WTC11 (cell line): ENCODE results near the gene ADRB1. TPM values are rescaled to one million over a fixed set of nuclear protein-coding genes. Genes with fewer than 3 reads are reported as not detected.
A peak's percentile ranks its signal among the peaks of the same experiment; 100 is the strongest.

ENCODE experiments used
- ATAC-seq: fragments of 200-7000 bp; cut with Tn5 transposase; 2 replicates; pipeline ENCODE4 v1.10.0; 2021; ENCODE audit warnings: mild to moderate bottlenecking, moderate library complexity
- CTCF ChIA-PET: fragments of 300-600 bp; sonication (Branson Sonifier 250); formaldehyde crosslinking; loops from one replicate; lab custom pipeline; 2021; ENCODE audit warnings: antibody characterized with exemption; lab: Charles Lee
- POLR2A ChIA-PET: fragments of 350-600 bp; sonication (Branson Sonifier 250); formaldehyde crosslinking; loops from one replicate; lab custom pipeline; 2021; ENCODE audit warnings: antibody characterized with exemption; lab: Charles Lee
- DNase-seq: peaks from one replicate; pipeline ENCODE4 v3.0.0; 2021; ENCODE audit warnings: low spot score
- H3K27ac Mint-ChIP-seq: 2 replicates; pipeline ENCODE4 v1.8.0; 2021; ENCODE audit warnings: mixed read lengths
- H3K27me3 Mint-ChIP-seq: 2 replicates; pipeline ENCODE4 v1.8.0; 2021; ENCODE audit warnings: low read depth, mild to moderate bottlenecking, moderate library complexity, mixed read lengths
- H3K36me3 Mint-ChIP-seq: 2 replicates; pipeline ENCODE4 v1.8.0; 2021; ENCODE audit warnings: mixed read lengths
- H3K4me1 Mint-ChIP-seq: 2 replicates; pipeline ENCODE4 v1.8.0; 2022; ENCODE audit warnings: mixed read lengths
- H3K4me3 Mint-ChIP-seq: 2 replicates; pipeline ENCODE4 v1.8.0; 2021; ENCODE audit warnings: mild to moderate bottlenecking, moderate library complexity, mixed read lengths
- H3K9me3 Mint-ChIP-seq: 2 replicates; pipeline ENCODE4 v1.8.0; 2021; ENCODE audit warnings: mixed read lengths
- ARID4B ChIP-seq: sonication (generic); formaldehyde crosslinking; IDR thresholded peaks from 2 replicates; pipeline ENCODE4 v1.8.0; 2023; ENCODE audit warnings: missing genetic modification reagents, mild to moderate bottlenecking, borderline replicate concordance
- ATF1 ChIP-seq: sonication (generic); formaldehyde crosslinking; IDR thresholded peaks from 2 replicates; pipeline ENCODE4 v1.8.1; 2023; ENCODE audit warnings: mild to moderate bottlenecking, moderate library complexity, missing genetic modification reagents
- ATF3 ChIP-seq: sonication (generic); formaldehyde crosslinking; conservative IDR thresholded peaks from 2 replicates; pipeline ENCODE4 v1.8.1; 2022; ENCODE audit warnings: mild to moderate bottlenecking, missing genetic modification reagents
- CBFB ChIP-seq: sonication (generic); formaldehyde crosslinking; IDR thresholded peaks from 2 replicates; pipeline ENCODE4 v1.8.1; 2022; ENCODE audit warnings: mild to moderate bottlenecking, low read depth, missing genetic modification reagents
- CREM ChIP-seq: sonication (generic); formaldehyde crosslinking; IDR thresholded peaks from 2 replicates; pipeline ENCODE4 v1.8.1; 2022; ENCODE audit warnings: mild to moderate bottlenecking, missing genetic modification reagents, moderate library complexity
- E2F5 ChIP-seq: sonication (generic); formaldehyde crosslinking; IDR thresholded peaks from 2 replicates; pipeline ENCODE4 v1.8.1; 2022; ENCODE audit warnings: mild to moderate bottlenecking, moderate library complexity, missing genetic modification reagents
- EMX1 ChIP-seq: fragments of 250-450 bp; sonication (Bioruptor Pico); IDR thresholded peaks from 2 replicates; pipeline ENCODE4 v1.8.0; 2021; ENCODE audit warnings: mild to moderate bottlenecking
- ETV6 ChIP-seq: sonication (generic); formaldehyde crosslinking; IDR thresholded peaks from 2 replicates; pipeline ENCODE4 v1.8.1; 2022; ENCODE audit warnings: mild to moderate bottlenecking, missing genetic modification reagents
- FOXP1 ChIP-seq: sonication (generic); formaldehyde crosslinking; IDR thresholded peaks from 2 replicates; pipeline ENCODE4 v1.8.0; 2022; ENCODE audit warnings: missing genetic modification reagents, mild to moderate bottlenecking, moderate library complexity, borderline replicate concordance
- MLX ChIP-seq: sonication (generic); formaldehyde crosslinking; IDR thresholded peaks from 2 replicates; pipeline ENCODE4 v1.8.1; 2023; ENCODE audit warnings: mild to moderate bottlenecking, missing genetic modification reagents, moderate library complexity
- MYBL2 ChIP-seq: sonication (generic); formaldehyde crosslinking; IDR thresholded peaks from 2 replicates; pipeline ENCODE4 v1.8.1; 2023; ENCODE audit warnings: mild to moderate bottlenecking, moderate library complexity, missing genetic modification reagents
- SP1 ChIP-seq: sonication (generic); formaldehyde crosslinking; conservative IDR thresholded peaks from 2 replicates; pipeline ENCODE4 v1.8.1; 2022; ENCODE audit warnings: missing genetic modification reagents
- TCF7 ChIP-seq: sonication (generic); formaldehyde crosslinking; IDR thresholded peaks from 2 replicates; pipeline ENCODE4 v1.8.0; 2022; ENCODE audit warnings: mild to moderate bottlenecking, low read depth, missing genetic modification reagents, moderate library complexity
- TEAD1 ChIP-seq: sonication (generic); formaldehyde crosslinking; IDR thresholded peaks from 2 replicates; pipeline ENCODE4 v1.8.0; 2022; ENCODE audit warnings: mild to moderate bottlenecking, missing genetic modification reagents
- ZNF138 ChIP-seq: sonication (generic); formaldehyde crosslinking; conservative IDR thresholded peaks from 2 replicates; pipeline ENCODE4 v1.8.1; 2022; ENCODE audit warnings: mild to moderate bottlenecking, moderate library complexity, missing genetic modification reagents
- ZNF219 ChIP-seq: sonication (generic); formaldehyde crosslinking; IDR thresholded peaks from 2 replicates; pipeline ENCODE4 v1.8.0; 2023; ENCODE audit warnings: missing genetic modification reagents, mild to moderate bottlenecking, borderline replicate concordance
- ZNF396 ChIP-seq: fragments of 250-450 bp; sonication (Bioruptor Pico); IDR thresholded peaks from 2 replicates; pipeline ENCODE4 v1.8.0; 2021; ENCODE audit warnings: mild to moderate bottlenecking, moderate library complexity, borderline replicate concordance
- ZNF423 ChIP-seq: fragments of 250-450 bp; sonication (Bioruptor Pico); IDR thresholded peaks from 2 replicates; pipeline ENCODE4 v2.1.2; 2022; ENCODE audit warnings: mild to moderate bottlenecking, moderate library complexity
- total RNA-seq: library from RNA; stranded (reverse); gene quantifications from 3 replicates; pipeline ENCODE4 v1.2.3, GENCODE V29; 2021
- TF ChIP-seq, protein P1 (sequence below): sonication (generic); formaldehyde crosslinking; IDR thresholded peaks from 2 replicates; pipeline ENCODE4 v1.8.0; 2023; ENCODE audit warnings: missing genetic modification reagents
- TF ChIP-seq, protein P2 (sequence below): sonication (generic); formaldehyde crosslinking; IDR thresholded peaks from 2 replicates; pipeline ENCODE4 v1.8.0; 2022; ENCODE audit warnings: mild to moderate bottlenecking, missing genetic modification reagents
- TF ChIP-seq, protein P3 (sequence below): sonication (generic); formaldehyde crosslinking; IDR thresholded peaks from 2 replicates; pipeline ENCODE4 v1.8.1; 2023; ENCODE audit warnings: mild to moderate bottlenecking, missing genetic modification reagents, moderate library complexity
- TF ChIP-seq, protein P4 (sequence below): sonication (generic); formaldehyde crosslinking; IDR thresholded peaks from 2 replicates; pipeline ENCODE4 v1.8.0; 2022; ENCODE audit warnings: mild to moderate bottlenecking, missing genetic modification reagents

The ADRB1 gene
- total RNA-seq, 1 experiment from 2014 or later, result 0.35 TPM

- TF ChIP-seq ATF3 (CRISPR knock-in tag) (no peak), ZNF396 (CRISPR knock-in tag) (no peak), EMX1 (CRISPR knock-in tag) (no peak), ZNF138 (CRISPR knock-in tag) (no peak; the same call in 1 of the 2 replicates), TCF7 (CRISPR knock-in tag) (0 out of 2 replicates have a peak, but pooled peaks have one; percentile 64), CBFB (CRISPR knock-in tag) (no peak), ETV6 (peak; percentile 71; the same call in 1 of the 2 replicates)
- TF ChIP-seq, all 79 proteins: peak for 25
Observed at GRCh38 chr10:114044247-114045135, 825 bp downstream of the ADRB1 start (continued).

DNA sequence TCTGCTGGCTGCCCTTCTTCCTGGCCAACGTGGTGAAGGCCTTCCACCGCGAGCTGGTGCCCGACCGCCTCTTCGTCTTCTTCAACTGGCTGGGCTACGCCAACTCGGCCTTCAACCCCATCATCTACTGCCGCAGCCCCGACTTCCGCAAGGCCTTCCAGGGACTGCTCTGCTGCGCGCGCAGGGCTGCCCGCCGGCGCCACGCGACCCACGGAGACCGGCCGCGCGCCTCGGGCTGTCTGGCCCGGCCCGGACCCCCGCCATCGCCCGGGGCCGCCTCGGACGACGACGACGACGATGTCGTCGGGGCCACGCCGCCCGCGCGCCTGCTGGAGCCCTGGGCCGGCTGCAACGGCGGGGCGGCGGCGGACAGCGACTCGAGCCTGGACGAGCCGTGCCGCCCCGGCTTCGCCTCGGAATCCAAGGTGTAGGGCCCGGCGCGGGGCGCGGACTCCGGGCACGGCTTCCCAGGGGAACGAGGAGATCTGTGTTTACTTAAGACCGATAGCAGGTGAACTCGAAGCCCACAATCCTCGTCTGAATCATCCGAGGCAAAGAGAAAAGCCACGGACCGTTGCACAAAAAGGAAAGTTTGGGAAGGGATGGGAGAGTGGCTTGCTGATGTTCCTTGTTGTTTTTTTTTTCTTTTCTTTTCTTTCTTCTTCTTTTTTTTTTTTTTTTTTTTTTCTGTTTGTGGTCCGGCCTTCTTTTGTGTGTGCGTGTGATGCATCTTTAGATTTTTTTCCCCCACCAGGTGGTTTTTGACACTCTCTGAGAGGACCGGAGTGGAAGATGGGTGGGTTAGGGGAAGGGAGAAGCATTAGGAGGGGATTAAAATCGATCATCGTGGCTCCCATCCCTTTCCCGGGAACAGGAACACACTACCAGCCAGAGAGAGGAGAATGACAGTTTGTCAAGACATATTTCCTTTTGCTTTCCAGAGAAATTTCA, 1.7 kb downstream of the ADRB1 start:
- peaks cover 93% of the 10 kb centered on the region for H3K27me3 Mint-ChIP-seq
- CTCF ChIA-PET, result no interaction called here
- POLR2A ChIA-PET, result no interaction called here
- no peaks in the 10 kb centered on the region for H3K36me3 Mint-ChIP-seq
- ATAC-seq (peak; percentile 20), DNase-seq (peak; percentile 57)
- 0 out of 2 replicates have a peak, but pooled peaks have one; percentile 31 for TF ChIP-seq ATF1
- no peak for TF ChIP-seq TEAD1 (CRISPR knock-in tag)
- TF ChIP-seq, protein P1, sequence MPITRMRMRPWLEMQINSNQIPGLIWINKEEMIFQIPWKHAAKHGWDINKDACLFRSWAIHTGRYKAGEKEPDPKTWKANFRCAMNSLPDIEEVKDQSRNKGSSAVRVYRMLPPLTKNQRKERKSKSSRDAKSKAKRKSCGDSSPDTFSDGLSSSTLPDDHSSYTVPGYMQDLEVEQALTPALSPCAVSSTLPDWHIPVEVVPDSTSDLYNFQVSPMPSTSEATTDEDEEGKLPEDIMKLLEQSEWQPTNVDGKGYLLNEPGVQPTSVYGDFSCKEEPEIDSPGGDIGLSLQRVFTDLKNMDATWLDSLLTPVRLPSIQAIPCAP (CRISPR knock-in tag), result no peak
- TF ChIP-seq FOXP1, result peak; percentile 63; the same call in 1 of the 2 replicates
- TF ChIP-seq SP1 (CRISPR knock-in tag), result peak; percentile 51; the same call in 1 of the 2 replicates
- 0 out of 2 replicates have a peak, but pooled peaks have one; percentile 54 for TF ChIP-seq E2F5 (CRISPR knock-in tag)
- TF ChIP-seq, protein P2, sequence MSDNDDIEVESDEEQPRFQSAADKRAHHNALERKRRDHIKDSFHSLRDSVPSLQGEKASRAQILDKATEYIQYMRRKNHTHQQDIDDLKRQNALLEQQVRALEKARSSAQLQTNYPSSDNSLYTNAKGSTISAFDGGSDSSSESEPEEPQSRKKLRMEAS (CRISPR knock-in tag), result peak; percentile 36; the same call in 1 of the 2 replicates
- peak; percentile 44; the same call in 1 of the 2 replicates for TF ChIP-seq ARID4B
- TF ChIP-seq MLX, result no peak
- no peak for TF ChIP-seq ETV6
- TF ChIP-seq ZNF423, result no peak
- TF ChIP-seq, protein P3, sequence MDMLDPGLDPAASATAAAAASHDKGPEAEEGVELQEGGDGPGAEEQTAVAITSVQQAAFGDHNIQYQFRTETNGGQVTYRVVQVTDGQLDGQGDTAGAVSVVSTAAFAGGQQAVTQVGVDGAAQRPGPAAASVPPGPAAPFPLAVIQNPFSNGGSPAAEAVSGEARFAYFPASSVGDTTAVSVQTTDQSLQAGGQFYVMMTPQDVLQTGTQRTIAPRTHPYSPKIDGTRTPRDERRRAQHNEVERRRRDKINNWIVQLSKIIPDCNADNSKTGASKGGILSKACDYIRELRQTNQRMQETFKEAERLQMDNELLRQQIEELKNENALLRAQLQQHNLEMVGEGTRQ, result no peak; the same call in 1 of the 2 replicates
- TF ChIP-seq MYBL2 (CRISPR knock-in tag), result 0 out of 2 replicates have a peak, but pooled peaks have one; percentile 40
- peak; percentile 70; the same call in 1 of the 2 replicates for TF ChIP-seq CREM (CRISPR knock-in tag)
- peak; percentile 58; the same call in 1 of the 2 replicates for TF ChIP-seq ZNF219 (CRISPR knock-in tag)
- TF ChIP-seq, protein P4, sequence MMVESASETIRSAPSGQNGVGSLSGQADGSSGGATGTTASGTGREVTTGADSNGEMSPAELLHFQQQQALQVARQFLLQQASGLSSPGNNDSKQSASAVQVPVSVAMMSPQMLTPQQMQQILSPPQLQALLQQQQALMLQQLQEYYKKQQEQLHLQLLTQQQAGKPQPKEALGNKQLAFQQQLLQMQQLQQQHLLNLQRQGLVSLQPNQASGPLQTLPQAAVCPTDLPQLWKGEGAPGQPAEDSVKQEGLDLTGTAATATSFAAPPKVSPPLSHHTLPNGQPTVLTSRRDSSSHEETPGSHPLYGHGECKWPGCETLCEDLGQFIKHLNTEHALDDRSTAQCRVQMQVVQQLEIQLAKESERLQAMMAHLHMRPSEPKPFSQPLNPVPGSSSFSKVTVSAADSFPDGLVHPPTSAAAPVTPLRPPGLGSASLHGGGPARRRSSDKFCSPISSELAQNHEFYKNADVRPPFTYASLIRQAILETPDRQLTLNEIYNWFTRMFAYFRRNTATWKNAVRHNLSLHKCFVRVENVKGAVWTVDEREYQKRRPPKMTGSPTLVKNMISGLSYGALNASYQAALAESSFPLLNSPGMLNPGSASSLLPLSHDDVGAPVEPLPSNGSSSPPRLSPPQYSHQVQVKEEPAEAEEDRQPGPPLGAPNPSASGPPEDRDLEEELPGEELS (CRISPR knock-in tag), result peak; percentile 52; the same call in 1 of the 2 replicates
- no peak overlapping the region for H3K27ac Mint-ChIP-seq
- peak overlapping the region; percentile 64 for H3K4me3 Mint-ChIP-seq
- H3K9me3 Mint-ChIP-seq, result no peaks in the 10 kb centered on the region
- peaks cover 11% of the 10 kb centered on the region for H3K4me1 Mint-ChIP-seq
